ENCODE results near the gene ARHGAP26.

DNA sequence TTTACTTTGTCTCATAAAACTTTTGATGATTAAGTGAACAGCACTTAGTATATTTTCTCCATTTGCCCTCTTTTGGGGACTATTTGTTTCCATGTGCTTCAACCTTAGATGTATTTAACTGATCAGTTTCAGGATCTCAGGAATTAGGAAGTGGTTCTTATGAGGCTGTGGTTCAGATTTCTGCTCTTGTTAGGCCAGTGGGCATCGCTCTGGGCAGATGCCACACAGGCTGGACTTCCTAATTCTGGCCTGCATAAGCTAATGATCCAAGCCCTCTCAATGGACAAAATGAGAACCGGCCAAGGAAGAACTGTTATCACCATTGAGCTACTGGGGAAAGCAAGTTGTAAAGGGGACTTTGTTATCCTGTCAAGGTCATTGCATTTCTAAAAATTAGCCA is 6.9 kb downstream of the ARHGAP26 start:
- TF ChIP-seq POLR2A (IDR thresholded peaks at IDR 0.05) (no peak), POLR2AphosphoS5 (IDR thresholded peaks at IDR 0.05) (no peak)

All from sigmoid colon (tissue), 4 donors.